Heart left ventricle (tissue), 16 donors: ENCODE measurements around the gene IDI2. TPM values are rescaled to one million over a fixed set of nuclear protein-coding genes. Genes with fewer than 3 reads are reported as not detected.

ENCODE experiments used
- ATAC-seq, 4 donors: fragments of 200-7000 bp; cut with Tn5 transposase; one replicate each; pipeline ENCODE4 v1.9.1; 2020 to 2022; ENCODE audit warnings: moderate library complexity in 4 of 4, mild to moderate bottlenecking in 3 of 4, moderate number of reproducible peaks in 1 of 4
- DNase-seq, 5 donors: peaks; one replicate each; pipeline ENCODE4 v3.0.0-alpha.2; 2020
- H3K27ac ChIP-seq, 12 donors: fragments of 200-600 bp; sonication (generic) in 4 of 12; one replicate each; pipeline versions ENCODE4 v1.5.0 to v1.8.0; 2016 to 2022; ENCODE audit warnings: mild to moderate bottlenecking in 2 of 12
- H3K27me3 ChIP-seq, 9 donors: fragments of 200-600 bp; sonication (generic) in 2 of 9; one replicate each; pipeline versions ENCODE4 v1.5.1 to v1.8.0; 2016 to 2022; ENCODE audit warnings: mild to moderate bottlenecking in 3 of 9
- H3K36me3 ChIP-seq, 9 donors: fragments of 200-600 bp; sonication (generic) in 2 of 9; one replicate each; pipeline versions ENCODE4 v1.5.0 to v1.8.0; 2018 to 2022; ENCODE audit warnings: mild to moderate bottlenecking in 2 of 9
- H3K4me1 ChIP-seq, 12 donors: fragments of 200-600 bp; sonication (generic) in 4 of 12; one replicate each; pipeline versions ENCODE4 v1.5.0 to v1.8.0; 2016 to 2022; ENCODE audit warnings: mild to moderate bottlenecking in 3 of 12
- H3K4me3 ChIP-seq, 12 donors: fragments of 200-600 bp; sonication (generic) in 4 of 12; one replicate each; pipeline versions ENCODE4 v1.5.0 to v1.8.0; 2017 to 2022; ENCODE audit warnings: mild to moderate bottlenecking in 9 of 12, moderate library complexity in 4 of 12
- H3K9me3 ChIP-seq, 12 donors: fragments of 200-600 bp; sonication (generic) in 4 of 12; one replicate each; pipeline versions ENCODE4 v1.5.0 to v1.8.0; 2016 to 2022; ENCODE audit warnings: mild to moderate bottlenecking in 1 of 12
- CTCF ChIP-seq, 12 donors: fragments of 200-600 bp; sonication (generic) in 4 of 12; IDR thresholded peaks; one replicate each; pipeline versions ENCODE4 v1.5.0 to v1.8.0; 2018 to 2022; ENCODE audit warnings: antibody characterized with exemption in 12 of 12, mild to moderate bottlenecking in 5 of 12
- POLR2A ChIP-seq, 2 donors: fragments of 450-650 bp; IDR thresholded peaks; one replicate each; pipeline ENCODE4 v1.6.1; 2017; ENCODE audit warnings: antibody characterized with exemption in 2 of 2, mild to moderate bottlenecking in 2 of 2, moderate library complexity in 2 of 2
- WGBS, 4 donors: extraction: QIAGEN DNeasy Blood & Tissue Kit in 2 of 4; methylation state at CpG; one replicate each; pipeline versions ENCODE4 v1.1.5 to v1.1.7; 2013 to 2018; 5-methylcytosine and 5-hydroxymethylcytosine counted together
- intact Hi-C, 10 donors: fragments of 100-400 bp; cut with DNase I; formaldehyde crosslinking; loops; one replicate each; pipeline versions ENCODE4 v1.11.1 to v1.14.2; 2022
- polyA plus RNA-seq, 2 donors: library from polyadenylated mRNA; stranded (reverse); fragments of 200-250 nt; gene quantifications; one replicate each; pipeline ENCODE4 v1.2.3, GENCODE V29; 2013
- total RNA-seq, 9 donors: library from RNA; depleted of rRNA in 2 of 9; stranded (reverse); fragments of >200 nt in 2 of 9; fragmentation: NEBNext Ultra II Directional in 3 of 9; extraction: Animal tissue kit (Norgen Biotek cat#: 25700) in 3 of 9; gene quantifications; one replicate each; pipeline versions ENCODE4 v1.1.0 to v1.2.4, GENCODE V29; 2016 to 2023
- donor health status: ischemic (EF 13 %, LVEDD 7.1; RV severe dilation, severe dysfunction).
- donor health status: healthy with polysubstance abuse.
- donor health status: DM: no; HTN: yes; CAD: no.
- donor health status: DM: no; HTN: no; CAD: no.
- donor health status: ischemic (EF 25% LVEDD 6.9; RV normal size, moderate dysfunction).
- donor health status: ischemic (EF 25% LVEDD 5.7; RV mildly dilated, moderate dysfunction).
- donor health status: healthy.
- donor health status: DM: yes; HTN: yes; CAD: no.
- donor health status: ischemic (EF 35%, LVEDD 5.7; RV mildly dilated, moderate dysfunction).
- donor health status: nonischemic (EF 11% LVEDD 7.7; RV severe dilation, severe dysfunction).
- donor health status: DM: yes; HTN: yes; CAD: no.
- donor health status: PGD.
- donor health status: ischemic (EF 29% LVEDD 5.4; RV normal size, mild dysfunction).
- donor health status: nonischemic (EF 23%, LVEDD 6.1; RV moderate dilation, normal function).

IDI2 gene
- total and polyA plus RNA-seq, 11 donors, result 0.18 to 0.72 (median 0.28) TPM; not detected in 4

GRCh38 chr10:1049425-1049958 is 23.8 kb upstream of the IDI2 start:
- 0 to 1% (median 1%) methylated on average over 25 to 34 of the region's 34 CpGs for WGBS, 4 donors
- TF ChIP-seq POLR2A (IDR thresholded peaks at IDR 0.05), result no peak
- no peak for TF ChIP-seq CTCF (IDR thresholded peaks at IDR 0.05)
- H3K9me3 ChIP-seq, result no peaks in the 10 kb centered on the region
- no peaks in the 10 kb centered on the region for H3K27me3 ChIP-seq
- no peak for ATAC-seq
- peak overlapping the region; percentile 95 to 100 (median 98) for H3K27ac ChIP-seq
- peaks cover under 1 to 55% (median 32%) of the 10 kb centered on the region in 12 donors for H3K4me1 ChIP-seq
- peaks cover 0 to 43% (median 29%) of the 10 kb centered on the region in 9 donors for H3K36me3 ChIP-seq
- peak overlapping the region; percentile 52 to 95 (median 82) for H3K4me3 ChIP-seq
- intact Hi-C loops, result loop anchor here in 4 of 10 donors (1.0 to 5.0 kb wide), 4 partner anchors 61 to 119 kb away; partner anchors contain the start of genes GTPBP4 (in 3 of the 4) and LARP4B (in 2 of the 4)
- DNase-seq, result no peak

GRCh38 chr10:1048732-1049424 is 23.2 kb upstream of the IDI2 start, which contains the start of gene IDI1:
Gene IDI1 (minus strand): TSS chr10:1049119. CDS start chr10:1049003, 116 bp downstream.
- no peaks in the 10 kb centered on the region for H3K9me3 ChIP-seq
- intact Hi-C loops, result loop anchor here in 4 of 10 donors (1.0 to 5.0 kb wide), 4 partner anchors 61 to 118 kb away; partner anchors contain the start of genes GTPBP4 (in 3 of the 4) and LARP4B (in 2 of the 4)

GRCh38 chr10:1048349-1048731 is 22.7 kb upstream of the IDI2 start:
- TF ChIP-seq CTCF (IDR thresholded peaks at IDR 0.05), result no peak
- TF ChIP-seq POLR2A (IDR thresholded peaks at IDR 0.05), result no peak
- no peaks in the 10 kb centered on the region for H3K27me3 ChIP-seq
- H3K4me3 ChIP-seq, result peak overlapping the region; percentile 52 to 95 (median 82)
- no peaks in the 10 kb centered on the region for H3K9me3 ChIP-seq
- intact Hi-C loops, result loop anchor here in 3 of 10 donors (2.0 to 5.0 kb wide), 3 partner anchors 61 to 118 kb away; partner anchors contain the start of genes GTPBP4 (in 2 of the 3) and LARP4B (in 2 of the 3)
- ATAC-seq (peak in 3 of 4 donors; percentile 2 to 28 (median 4)), DNase-seq (peak in 1 of 5 donors; percentile 61)
- peak overlapping the region; percentile 95 to 100 (median 98) for H3K27ac ChIP-seq
- WGBS, 4 donors, result 0 to 1% (median 0%) methylated on average over 34 to 37 of the region's 37 CpGs
- H3K4me1 ChIP-seq, result peaks cover 6 to 53% (median 33%) of the 10 kb centered on the region in 12 donors
- H3K36me3 ChIP-seq, result peaks cover 0 to 33% (median 26%) of the 10 kb centered on the region in 9 donors

More at GRCh38 chr10:1048732-1049424, 23.2 kb upstream of the IDI2 start, which contains the start of gene IDI1:
- peak; percentile 94 to 96 (median 95) for ATAC-seq
- Histone ChIP-seq H3K4me1 (peaks cover 6 to 55% (median 32%) of the 10 kb centered on the region in 12 donors), H3K36me3 (peaks cover 0 to 38% (median 26%) of the 10 kb centered on the region in 9 donors), H3K27me3 (no peaks in the 10 kb centered on the region), H3K4me3 (peak within 1 kb of the TSS; percentile 52 to 95 (median 82)), H3K27ac (peak within 1 kb of the TSS; percentile 95 to 100 (median 98))
- peak; percentile 98 to 99 (median 99) for DNase-seq
- 0 to 1% (median 0%) methylated on average over 27 to 83 of the region's 83 CpGs for WGBS, 4 donors
- TF ChIP-seq CTCF (IDR thresholded peaks at IDR 0.05) (peak in 1 of 12 donors; percentile 13), POLR2A (IDR thresholded peaks at IDR 0.05) (peak; percentile 96 to 99)
